GM19238 (cell line): ENCODE results near the gene G6PC3.
A peak's percentile ranks its signal among the peaks of the same experiment; 100 is the strongest.
"Not testable (repeated sequence)": the region's sequence is repeated elsewhere in the genome, so short reads cannot be mapped to it uniquely, and the experiment has no call there.

Experiments used
- DNase-seq: peaks from one replicate; pipeline ENCODE4 v3.0.0; 2011; ENCODE audit warnings: low spot score; ENCODE audit not compliant: insufficient read length

Gene G6PC3

GRCh38 chr17:44082256-44082927 is 11.9 kb downstream of the G6PC3 start:
- DNase-seq = no peak

DNA sequence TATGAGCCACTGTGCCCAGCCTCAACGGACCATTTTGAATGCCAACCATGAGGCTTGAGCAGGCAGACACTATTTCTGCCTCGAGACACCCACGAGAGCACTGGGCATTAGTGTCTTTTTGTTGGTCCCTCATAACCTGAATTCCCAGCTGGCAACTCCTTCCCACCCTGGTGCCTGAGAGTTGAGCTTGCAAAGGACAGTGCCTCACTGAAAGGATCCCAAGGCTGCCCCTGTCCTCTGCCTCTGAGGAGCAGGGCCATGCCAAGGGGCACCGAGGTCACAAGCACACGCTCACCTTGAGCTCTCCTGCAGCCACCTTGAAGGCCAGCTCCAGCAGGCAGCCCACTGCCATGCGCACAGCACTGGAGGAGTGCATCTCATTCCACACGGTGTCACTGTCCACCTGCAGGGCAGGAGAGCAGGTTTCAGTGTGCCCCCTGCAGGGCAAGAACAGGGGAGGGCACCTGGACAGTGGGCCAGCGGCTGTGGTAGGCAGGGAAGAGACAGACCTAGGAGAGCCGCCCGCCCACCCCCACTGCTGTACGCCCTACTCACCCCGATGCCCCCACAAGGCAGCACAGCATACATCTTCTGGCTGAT is 12.8 kb downstream of the G6PC3 start:
- DNase-seq = no peak

- DNase-seq = no peak
Measured at GRCh38 chr17:44084131-44084538, 13.6 kb downstream of the G6PC3 start.

GRCh38 chr17:44084921-44085320 is 14.4 kb downstream of the G6PC3 start:
- no peak for DNase-seq

GRCh38 chr17:44085908-44086307 is 15.4 kb downstream of the G6PC3 start:
- no peak for DNase-seq

DNA sequence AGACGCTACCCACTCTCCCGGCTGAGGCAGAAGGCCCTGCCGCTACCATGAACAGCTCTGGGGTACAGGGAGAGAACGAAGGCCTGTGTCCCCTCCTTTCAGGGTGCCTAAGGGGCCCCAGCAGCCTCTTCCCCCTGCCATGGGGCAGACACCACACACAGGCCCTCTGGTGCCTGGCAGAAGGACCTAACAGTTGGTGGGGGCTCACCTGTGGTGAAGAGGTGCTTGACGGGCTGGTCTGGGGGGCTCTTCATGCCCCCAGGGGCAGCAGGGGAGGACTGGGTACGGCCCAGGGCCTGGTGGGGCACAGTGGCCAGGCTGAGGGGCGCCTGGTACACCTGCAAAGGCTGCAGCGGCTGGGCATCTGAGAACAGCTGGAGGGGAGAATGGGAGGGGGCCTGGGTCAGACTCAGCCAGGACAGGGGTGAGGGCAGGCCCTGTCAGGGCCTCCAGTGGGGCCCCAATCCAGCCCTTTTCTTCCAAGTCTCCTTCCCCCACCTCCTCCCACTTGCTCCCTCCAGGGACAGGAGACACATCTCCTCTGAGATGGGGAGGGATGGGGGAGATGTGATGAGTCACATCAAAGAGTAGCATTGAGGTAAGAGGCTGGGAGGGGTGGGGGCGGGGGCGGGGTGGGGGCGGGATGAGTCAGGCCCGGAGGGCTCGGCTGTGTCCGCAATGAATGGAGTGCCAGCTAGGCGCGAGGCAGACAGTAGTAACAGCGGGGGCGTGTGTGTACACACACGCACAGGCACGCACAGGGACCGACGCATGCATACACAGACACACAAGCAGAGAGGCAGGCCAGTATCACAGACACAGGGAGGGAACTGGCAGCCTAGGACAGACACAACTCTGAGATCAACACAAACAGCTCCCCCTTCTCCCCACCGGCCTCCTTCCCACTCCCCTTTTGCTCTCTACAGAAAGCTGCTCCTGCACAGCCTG is 16.1 kb downstream of the G6PC3 start:
- no peak for DNase-seq

DNA sequence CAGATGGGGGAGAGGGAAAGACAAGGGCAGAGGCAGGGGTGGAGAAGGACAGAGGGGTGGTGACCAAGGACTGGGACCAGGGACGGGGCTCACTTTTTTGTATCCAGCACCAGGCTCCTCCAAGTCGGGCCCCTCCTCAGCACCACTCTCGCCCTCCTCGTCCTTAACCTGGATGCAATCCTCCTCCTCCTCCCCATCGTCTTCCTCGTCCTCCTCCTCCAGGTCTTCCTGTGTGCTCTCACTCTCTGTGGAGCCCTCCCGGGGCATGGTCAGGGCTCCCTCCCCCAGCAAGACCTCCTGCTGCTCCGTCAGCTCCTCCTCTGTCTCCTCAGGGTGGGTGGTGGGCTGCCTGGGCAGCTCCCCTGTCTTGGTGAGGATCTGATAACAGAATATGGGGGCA is 16.8 kb downstream of the G6PC3 start:
- DNase-seq = no peak

GRCh38 chr17:44088254-44088653 is 17.7 kb downstream of the G6PC3 start:
- no peak for DNase-seq

DNA sequence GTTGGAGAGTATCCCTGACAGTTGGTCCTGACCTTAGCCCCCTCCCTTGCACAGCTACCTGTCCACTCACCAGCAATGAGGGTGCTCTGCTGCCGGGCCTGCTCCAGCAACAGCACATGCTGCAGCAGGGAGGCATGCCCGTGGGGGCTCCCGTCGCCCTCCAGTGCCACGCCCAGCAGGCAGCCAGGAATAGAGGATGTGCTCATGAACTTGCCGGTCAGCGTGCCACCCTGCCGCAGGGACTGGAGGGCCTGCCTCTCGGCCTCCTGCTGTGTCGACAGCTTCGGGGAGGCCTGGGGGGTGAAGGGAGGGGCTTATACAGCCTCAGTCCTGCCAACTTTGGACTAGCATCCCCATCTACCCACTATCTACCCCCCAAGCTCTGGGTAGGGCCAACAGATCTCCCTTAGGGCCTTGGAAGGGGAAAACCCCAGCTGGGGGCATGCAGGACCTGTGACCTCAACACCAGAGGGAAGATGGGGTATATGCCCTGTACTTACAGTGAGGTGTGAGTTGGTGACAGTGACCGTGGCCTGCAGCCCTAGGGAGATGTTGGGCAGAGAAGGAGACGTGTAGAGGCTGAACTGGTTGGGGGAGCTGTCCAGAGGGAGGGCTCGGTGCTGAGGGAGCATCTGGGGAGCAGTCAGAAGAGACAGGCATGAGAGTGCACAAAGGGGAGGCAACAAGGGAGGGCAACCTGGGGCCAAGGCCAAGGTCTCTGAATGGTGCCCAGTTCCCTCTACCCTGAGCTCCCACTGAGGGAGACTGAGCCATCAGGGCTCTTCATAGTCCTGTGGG is 20.9 kb downstream of the G6PC3 start:
- DNase-seq = no peak

GRCh38 chr17:44092051-44092450 is 21.5 kb downstream of the G6PC3 start:
- no peak for DNase-seq

DNA sequence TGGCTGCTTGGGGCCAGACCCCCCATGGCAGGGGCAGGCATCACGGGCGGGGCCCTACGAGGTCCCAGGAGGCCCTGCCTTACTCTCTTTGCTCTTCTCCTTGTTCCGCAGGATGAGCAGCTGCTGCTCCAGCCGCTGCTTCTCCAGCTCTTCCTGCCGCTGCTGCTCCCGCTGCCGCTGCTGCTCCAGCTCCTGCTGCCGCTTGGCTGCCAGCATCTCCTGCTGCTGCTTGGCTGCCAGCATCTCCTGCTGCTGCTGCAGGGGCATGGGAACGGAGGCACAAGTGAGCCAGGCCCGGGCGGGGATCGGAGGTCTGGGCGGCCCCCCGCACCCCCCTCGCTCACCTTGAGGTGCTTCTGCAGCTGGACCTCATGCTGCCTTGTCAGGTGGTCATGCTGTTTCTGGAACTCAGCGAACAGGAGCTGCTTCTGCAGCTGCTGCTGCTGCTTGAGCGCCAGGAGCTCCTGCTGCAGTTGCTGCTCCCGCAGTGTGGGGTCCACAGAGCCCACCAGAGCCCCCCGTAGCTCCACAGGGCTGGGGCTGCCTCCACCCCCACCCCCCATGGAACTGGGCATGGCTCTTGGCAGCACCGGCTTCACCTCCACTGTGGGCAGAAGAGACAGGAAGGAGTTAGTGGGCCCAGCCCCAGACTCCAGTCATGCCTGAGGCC is 22.8 kb downstream of the G6PC3 start:
- DNase-seq = no peak

- DNase-seq = no peak
Measured at GRCh38 chr17:44094701-44095387, 24.3 kb downstream of the G6PC3 start.

- DNase-seq = no peak
Measured at GRCh38 chr17:44095388-44095646, 24.8 kb downstream of the G6PC3 start.

- peak; percentile 58 for DNase-seq
Measured at GRCh38 chr17:44095647-44096496, 25.3 kb downstream of the G6PC3 start.

- no peak for DNase-seq
Measured at GRCh38 chr17:44097110-44097958, 26.8 kb downstream of the G6PC3 start.

- DNase-seq = not testable (repeated sequence)
Measured at GRCh38 chr17:44101858-44102257, 31.3 kb downstream of the G6PC3 start.

GRCh38 chr17:44102849-44103622 is 32.5 kb downstream of the G6PC3 start:
- no peak for DNase-seq

DNA sequence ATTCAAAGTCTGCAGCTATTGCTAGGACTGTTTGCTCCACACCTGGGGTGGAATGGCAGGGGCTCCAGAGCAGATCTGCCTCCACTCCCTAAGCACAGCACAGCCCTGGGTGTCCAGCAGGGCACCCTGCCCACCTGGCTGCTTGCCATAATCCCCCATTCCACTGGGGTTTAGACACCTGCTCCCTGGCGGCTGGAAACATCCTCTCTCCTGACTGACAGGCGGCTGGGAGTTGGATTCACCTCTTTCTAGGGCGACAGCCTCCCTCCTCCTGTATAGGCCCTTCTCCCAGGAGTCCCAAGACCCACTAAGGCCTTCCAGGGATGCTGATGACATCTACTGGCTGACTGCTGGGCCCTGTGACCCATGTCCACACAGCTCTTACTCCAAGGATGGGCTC is 34.9 kb downstream of the G6PC3 start:
- DNase-seq = no peak
